GM06990 (cell line): Measurements from ENCODE around the gene PKDREJ.
"Not testable (repeated sequence)": the region's sequence is repeated elsewhere in the genome, so short reads cannot be mapped to it uniquely, and the experiment has no call there.

Experiments used
- DNase-seq: peaks from one replicate; pipeline ENCODE4 v3.0.0-alpha.2; 2011; ENCODE audit not compliant: insufficient read length; ENCODE audit errors: extremely low read depth
- H3K27me3 ChIP-seq: replicated peaks from 2 replicates; pipeline ENCODE4 v1.6.0; 2011; ENCODE audit warnings: low read length; ENCODE audit not compliant: control insufficient read depth, insufficient read depth
- H3K36me3 ChIP-seq: 2 replicates; pipeline ENCODE4 v1.5.1; 2011; ENCODE audit warnings: low read length; ENCODE audit not compliant: control insufficient read depth, insufficient read depth
- H3K4me3 ChIP-seq: replicated peaks from 2 replicates; pipeline ENCODE4 v1.5.1; 2011; ENCODE audit warnings: low read depth, mild to moderate bottlenecking, control low read depth, low read length
- TF ChIP-seq, protein P1 (sequence below): IDR thresholded peaks from 2 replicates; pipeline ENCODE4 v1.5.1; 2011; ENCODE audit warnings: low read length, control low read depth, mild to moderate bottlenecking, inconsistent platforms; ENCODE audit not compliant: insufficient read depth, poor library complexity, severe bottlenecking

The PKDREJ gene

DNA sequence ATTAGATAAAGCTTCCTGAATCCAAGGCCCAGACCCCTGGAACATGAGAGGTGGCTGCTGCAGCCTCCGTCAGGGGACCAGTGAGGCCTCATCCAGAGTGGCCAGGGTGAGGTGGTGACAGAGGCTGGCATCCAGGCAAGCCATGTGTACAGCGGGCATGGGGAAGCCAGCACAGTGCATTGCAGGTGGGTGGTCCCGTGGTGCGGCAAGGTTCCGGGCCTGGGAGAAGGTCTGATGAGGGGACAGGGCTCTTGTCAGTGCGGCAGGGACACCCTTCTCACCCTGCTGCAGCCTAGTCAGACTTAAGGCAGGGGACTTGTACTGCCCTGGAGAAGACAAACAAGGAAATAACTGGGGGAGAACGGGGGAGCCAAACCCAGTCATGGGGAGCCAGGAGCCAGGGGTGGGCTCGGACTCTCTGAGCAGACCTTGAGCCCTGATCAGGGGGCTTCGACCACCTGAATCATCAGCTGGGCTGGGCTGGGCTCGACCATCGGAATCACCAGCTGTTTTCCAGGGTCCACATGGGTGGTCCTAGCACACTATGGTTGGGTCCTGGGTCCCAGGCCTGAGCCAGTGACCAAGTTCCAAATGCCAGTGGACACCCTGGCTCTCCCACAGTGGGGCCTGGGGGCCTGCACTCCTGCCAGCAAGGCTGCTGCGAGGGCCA, 9.8 kb upstream of the PKDREJ start:
- Histone ChIP-seq H3K36me3 (peaks cover 16% of the 10 kb centered on the region), H3K27me3 (no peaks in the 10 kb centered on the region), H3K4me3 (no peak overlapping the region)
- no peak for DNase-seq
- TF ChIP-seq, protein P1, sequence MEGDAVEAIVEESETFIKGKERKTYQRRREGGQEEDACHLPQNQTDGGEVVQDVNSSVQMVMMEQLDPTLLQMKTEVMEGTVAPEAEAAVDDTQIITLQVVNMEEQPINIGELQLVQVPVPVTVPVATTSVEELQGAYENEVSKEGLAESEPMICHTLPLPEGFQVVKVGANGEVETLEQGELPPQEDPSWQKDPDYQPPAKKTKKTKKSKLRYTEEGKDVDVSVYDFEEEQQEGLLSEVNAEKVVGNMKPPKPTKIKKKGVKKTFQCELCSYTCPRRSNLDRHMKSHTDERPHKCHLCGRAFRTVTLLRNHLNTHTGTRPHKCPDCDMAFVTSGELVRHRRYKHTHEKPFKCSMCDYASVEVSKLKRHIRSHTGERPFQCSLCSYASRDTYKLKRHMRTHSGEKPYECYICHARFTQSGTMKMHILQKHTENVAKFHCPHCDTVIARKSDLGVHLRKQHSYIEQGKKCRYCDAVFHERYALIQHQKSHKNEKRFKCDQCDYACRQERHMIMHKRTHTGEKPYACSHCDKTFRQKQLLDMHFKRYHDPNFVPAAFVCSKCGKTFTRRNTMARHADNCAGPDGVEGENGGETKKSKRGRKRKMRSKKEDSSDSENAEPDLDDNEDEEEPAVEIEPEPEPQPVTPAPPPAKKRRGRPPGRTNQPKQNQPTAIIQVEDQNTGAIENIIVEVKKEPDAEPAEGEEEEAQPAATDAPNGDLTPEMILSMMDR, result no peak

DNA sequence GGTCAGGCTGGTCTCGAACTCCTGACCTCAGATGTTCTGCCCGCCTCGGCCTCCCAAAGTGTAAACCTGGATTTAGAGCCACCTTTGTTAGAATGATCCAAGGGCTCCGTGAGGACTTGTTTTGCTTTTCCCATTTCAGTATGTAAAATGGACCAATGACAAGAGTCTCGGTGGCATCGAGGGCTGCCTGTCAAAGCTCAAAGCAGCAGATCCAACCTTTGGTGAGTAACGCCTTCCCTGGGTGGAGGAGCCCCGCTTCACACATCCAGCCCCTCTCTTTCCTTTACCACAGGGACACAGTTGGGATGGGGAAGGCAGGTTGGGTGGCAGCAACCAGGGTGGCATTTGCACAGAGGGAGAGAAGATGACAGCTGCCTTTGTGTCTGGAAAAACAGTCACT, 9.1 kb upstream of the PKDREJ start:
- Histone ChIP-seq H3K27me3 (no peaks in the 10 kb centered on the region), H3K4me3 (no peak overlapping the region), H3K36me3 (peaks cover 11% of the 10 kb centered on the region)
- TF ChIP-seq, protein P1, result no peak
- DNase-seq, result no peak

DNA sequence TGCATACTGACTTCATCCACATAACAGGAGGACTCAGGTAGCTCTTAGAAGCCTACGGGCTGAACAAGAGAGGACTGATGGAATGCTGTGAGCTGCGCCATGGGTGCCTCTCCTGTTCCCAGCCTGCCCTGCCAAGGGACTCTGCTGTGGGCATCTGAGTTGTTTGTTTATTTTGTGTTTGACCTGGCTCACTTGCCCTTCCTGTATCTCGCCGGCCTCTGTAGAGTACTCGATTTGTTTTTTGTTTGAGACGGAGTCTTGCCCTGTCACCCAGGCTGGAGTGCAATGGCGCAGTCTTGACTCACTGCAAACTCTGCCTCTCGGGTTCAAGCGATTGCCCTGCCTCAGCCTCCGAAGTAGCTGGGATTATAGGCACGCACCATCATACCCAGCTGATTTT, 6.4 kb upstream of the PKDREJ start:
- DNase-seq, result no peak
- no peaks in the 10 kb centered on the region for H3K27me3 ChIP-seq
- TF ChIP-seq, protein P1, result no peak
- no peak overlapping the region for H3K4me3 ChIP-seq
- peaks cover 11% of the 10 kb centered on the region for H3K36me3 ChIP-seq

DNA sequence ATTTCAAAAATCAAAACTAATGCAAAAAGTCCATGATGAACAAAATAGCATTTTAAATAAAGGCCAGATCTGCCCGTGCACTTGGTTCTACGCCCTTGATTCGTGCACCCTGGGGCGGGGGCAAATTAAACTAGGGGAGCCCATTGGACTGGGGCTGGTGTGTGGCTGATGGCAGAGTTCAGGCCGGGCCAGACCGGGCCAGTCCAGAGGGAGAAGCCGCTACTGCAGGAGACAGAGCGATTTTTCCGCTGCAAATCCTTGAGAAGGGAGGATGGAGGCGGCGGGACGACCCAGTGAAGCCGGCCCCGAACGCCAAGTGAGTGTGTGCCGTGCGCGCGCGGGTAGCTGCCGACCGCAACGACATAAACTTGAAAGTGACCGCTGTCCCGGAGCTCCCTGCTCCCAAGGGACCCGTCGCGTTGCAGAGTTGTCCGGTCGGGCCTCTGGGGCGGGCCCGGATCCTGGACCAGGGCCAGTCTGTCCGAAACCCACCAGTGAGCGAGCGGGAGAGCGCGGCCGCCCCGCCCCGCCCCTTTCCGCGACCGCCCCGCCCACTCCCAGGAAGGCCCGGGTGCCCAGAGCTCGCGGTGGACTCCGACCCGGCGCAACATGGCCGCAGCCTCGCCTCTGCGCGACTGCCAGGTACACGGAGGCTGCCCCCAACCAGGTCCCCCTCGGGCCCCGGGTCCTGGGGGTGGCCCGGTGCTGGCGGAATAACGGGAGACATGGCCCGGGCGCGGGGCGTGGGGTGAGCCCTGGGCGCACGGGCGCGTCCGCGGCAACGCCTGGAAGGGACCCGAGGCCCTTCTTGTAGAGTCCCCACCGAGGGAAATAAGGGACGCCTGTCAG, 4.5 kb upstream of the PKDREJ start, which contains the start of gene TTC38:
Gene TTC38, plus strand, starts transcription at position 578 of the 849 bp plus-strand sequence. Its CDS starts 32 bp downstream, at position 610.
- no peaks in the 10 kb centered on the region for H3K27me3 ChIP-seq
- TF ChIP-seq, protein P1, result no peak
- H3K36me3 ChIP-seq, result peaks cover under 1% of the 10 kb centered on the region; the same call in 1 of the 2 replicates
- H3K4me3 ChIP-seq, result peak within 1 kb of the TSS; percentile 81
- peak; percentile 75 for DNase-seq

DNA sequence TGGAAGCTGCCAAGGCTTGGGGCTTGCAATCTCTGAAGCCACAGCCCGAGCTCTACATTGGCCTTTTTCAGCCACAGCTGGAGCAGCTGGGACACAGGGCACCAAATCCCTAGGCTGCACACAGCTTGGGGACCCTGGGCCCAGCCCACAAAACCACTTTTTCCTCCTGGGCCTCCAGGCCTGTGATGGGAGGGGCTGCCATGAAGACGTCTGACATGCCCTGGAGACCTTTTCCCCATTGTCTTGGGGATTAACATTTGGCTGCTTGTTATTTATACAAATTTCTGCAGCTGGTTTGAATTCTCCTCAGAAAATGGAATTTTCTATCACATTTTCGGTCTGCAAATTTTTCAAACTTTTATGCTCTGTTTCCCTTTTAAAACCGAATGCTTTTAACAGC, 2.5 kb upstream of the PKDREJ start:
- H3K27me3 ChIP-seq, H3K36me3 ChIP-seq, DNase-seq, H3K4me3 ChIP-seq: not testable (repeated sequence)

DNA sequence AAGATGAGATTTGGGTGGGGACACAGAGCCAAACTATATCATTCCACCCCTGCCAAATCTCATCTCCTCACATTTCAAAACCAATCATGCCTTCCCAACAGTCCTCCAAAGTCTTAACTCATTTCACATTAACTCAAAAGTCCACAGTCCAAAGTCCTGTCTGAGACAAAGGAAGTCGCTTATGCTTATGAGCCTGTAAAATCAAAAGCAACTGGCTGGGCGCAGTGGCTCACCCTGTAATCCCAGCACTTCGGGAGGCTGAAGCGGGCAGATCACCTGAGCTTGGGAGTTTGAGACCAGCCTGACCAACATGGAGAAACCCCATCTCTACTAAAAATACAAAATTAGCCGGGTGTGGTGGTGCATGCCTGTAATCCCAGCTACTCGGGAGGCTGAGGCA, 1.4 kb upstream of the PKDREJ start:
- not testable (repeated sequence) for H3K4me3 ChIP-seq, DNase-seq, H3K27me3 ChIP-seq, H3K36me3 ChIP-seq
